NCI-H226 (cell line): ENCODE data around the gene ITGB2.
"Not testable (repeated sequence)": the region's sequence is repeated elsewhere in the genome, so short reads cannot be mapped to it uniquely, and the experiment has no call there.

Experiments
- DNase-seq: peaks from one replicate; pipeline ENCODE4 v3.0.0-alpha.2; 2015

The ITGB2 gene

GRCh38 chr21:44879238-44879637 lies 41.5 kb downstream of the ITGB2 start:
- not testable (repeated sequence) for DNase-seq

GRCh38 chr21:44878053-44878982 lies 42.4 kb downstream of the ITGB2 start:
- no peak for DNase-seq

DNA sequence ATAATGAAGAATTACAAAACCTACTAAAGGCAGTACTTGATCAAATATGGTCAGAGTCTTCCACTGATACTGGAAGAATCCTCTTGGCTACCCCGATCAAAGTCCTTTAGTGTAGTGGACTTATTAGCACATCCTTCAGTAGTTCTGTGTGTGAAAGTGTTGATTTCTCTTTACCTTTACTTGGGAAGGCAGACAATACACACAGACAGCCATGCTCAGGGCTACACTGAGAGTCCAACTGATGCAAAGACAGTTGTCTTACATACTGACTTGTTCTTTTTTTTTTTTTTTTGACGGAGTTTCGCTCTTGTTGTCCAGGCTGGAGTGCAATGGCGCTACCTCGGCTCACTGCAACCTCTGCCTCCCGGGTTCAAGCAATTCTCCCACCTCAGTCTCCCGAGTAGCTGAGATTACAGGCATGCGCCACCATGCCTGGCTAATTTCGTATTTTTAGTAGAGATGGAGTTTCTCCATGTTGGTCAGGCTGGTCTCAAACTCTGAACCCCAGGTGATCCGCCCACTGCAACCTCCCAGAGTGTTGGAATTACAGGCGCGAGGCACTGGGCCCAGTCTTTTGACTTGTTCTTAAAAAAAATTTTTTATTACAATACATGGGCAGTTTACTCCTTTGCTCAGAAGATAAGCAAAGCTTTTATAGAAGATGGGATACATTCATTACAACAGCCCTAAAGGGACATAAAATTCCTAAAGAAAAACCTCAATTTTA lies 43.7 kb downstream of the ITGB2 start:
- DNase-seq: no peak

DNA sequence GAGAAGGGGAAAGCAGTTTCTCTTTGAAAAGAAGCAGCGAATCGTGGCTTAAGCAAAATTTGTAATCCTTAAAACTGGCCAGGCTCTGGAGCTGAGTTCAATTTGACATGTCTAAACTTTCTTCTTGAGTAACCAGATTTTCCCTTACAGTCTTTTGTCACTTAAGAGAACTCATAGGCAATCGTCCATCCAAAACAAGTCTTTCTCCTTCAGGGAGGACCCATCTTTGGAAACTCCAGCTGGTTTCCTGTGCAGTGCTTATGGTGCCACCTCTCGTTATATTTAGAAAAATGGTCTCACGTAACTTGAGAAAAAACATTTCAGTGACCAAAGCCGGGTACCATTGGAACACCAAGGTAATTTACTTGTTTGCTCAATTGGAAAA lies 45.4 kb downstream of the ITGB2 start:
- DNase-seq: peak; percentile 39

DNA sequence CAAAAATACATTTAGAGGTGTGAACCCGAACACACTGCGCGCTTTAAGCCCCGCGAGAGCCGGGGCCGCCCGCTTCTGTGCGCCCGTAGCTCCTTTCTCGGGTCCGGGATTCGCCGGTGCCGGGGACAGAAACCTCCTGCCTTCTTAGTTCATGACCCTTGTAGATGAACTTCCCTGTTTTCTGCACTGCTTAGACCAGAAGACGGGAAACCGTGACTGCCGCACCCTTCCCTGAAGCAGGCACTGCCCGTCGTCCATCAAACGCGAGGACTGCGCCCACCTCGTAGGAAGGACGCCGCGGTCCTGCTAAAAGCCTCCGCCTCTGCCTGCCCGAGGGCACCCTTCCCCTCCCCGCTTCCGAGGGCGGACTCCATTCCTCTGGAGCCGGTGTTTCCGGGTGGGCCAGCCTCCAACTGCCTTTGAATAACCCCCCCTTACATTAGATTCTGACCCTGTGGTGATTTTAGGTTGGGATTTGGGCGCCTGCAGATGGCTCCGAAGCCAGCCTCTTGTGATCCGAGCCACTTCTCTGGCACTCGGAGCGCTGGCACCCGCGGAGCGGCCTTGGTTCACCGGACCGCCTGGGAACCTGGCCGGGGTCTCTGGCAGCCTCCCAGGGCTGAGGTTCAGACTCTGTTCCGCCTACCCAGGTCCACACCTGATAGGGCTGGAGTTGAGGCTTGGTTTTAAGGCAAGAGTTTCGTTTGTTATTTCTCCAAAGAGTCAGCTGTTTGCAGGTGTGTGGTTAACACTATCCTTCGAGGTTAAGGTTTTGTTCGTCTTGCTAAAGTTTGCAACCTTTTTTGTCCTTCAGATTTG lies 46.0 kb downstream of the ITGB2 start:
- peak; percentile 76 for DNase-seq

- no peak for DNase-seq
Observed at GRCh38 chr21:44874240-44874496, 46.5 kb downstream of the ITGB2 start.

DNA sequence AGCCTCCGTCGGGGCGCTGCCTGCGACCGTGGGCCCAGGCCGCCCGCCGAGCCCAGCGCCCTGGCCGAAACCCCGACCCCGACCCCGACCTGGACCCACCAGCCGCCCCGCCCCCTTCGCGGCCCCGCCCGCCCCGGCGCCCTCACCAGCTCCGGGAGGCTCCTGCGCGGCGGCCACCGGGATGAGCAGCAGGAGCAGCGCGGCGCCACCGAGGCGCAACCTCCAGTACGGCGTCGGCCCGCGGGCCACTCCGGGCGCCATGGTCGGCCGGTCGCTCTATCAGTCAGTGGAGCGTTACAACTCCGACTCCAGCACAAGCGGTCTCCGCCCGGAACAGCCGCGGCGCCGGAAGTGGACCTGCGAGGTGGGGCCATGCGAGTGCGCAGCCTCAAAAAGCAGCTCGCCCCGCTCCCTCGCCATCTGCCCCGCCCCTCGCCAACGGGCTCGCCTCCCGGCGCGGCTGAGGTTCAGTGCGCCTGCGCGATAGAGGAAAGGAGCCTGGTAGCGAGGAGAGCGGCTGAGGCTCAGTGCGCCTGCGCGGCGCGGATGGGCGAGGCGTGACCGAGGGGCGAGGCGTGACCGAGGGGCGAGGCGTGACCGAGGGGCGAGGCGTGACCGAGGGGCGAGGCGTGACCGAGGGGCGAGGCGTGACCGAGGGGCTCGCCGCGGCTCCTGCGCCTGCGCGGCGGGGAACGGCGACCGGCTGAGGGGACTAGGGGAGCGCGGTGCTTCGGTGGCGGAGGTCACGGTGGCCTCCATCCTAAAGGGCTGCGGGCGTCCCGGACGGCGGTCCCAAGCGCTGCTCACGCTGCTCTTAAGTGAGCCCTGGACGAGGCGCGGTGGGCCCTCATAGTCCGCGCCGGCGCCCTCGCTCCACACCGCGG lies 47.1 kb downstream of the ITGB2 start, which contains the start of gene PTTG1IP:
PTTG1IP (minus strand) TSS at position 335 of the 884 bp plus-strand sequence; CDS start at position 261, 74 bp downstream.
- peak; percentile 90 for DNase-seq

GRCh38 chr21:44872649-44873355 lies 47.9 kb downstream of the ITGB2 start:
- DNase-seq: no peak

DNA sequence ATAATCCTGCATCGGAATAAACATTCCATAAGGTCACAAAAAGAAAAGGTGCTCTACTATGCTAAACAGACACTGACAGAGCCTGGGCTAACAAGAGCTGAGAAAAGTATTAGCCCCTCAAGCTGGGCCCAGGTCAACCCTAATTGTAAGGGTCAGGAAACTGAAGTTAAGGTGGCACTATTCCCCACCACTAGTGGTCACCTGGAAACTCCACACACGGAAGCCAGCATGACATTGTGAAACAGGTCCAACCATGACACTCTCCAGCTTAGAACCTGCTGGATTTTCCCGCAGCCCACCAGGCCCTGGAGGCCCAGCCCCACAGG lies 48.4 kb downstream of the ITGB2 start:
- DNase-seq: peak; percentile 5

GRCh38 chr21:44871576-44872269 lies 49.0 kb downstream of the ITGB2 start:
- DNase-seq: peak; percentile 87

- no peak for DNase-seq
Observed at GRCh38 chr21:44870748-44871495, 49.8 kb downstream of the ITGB2 start.

DNA sequence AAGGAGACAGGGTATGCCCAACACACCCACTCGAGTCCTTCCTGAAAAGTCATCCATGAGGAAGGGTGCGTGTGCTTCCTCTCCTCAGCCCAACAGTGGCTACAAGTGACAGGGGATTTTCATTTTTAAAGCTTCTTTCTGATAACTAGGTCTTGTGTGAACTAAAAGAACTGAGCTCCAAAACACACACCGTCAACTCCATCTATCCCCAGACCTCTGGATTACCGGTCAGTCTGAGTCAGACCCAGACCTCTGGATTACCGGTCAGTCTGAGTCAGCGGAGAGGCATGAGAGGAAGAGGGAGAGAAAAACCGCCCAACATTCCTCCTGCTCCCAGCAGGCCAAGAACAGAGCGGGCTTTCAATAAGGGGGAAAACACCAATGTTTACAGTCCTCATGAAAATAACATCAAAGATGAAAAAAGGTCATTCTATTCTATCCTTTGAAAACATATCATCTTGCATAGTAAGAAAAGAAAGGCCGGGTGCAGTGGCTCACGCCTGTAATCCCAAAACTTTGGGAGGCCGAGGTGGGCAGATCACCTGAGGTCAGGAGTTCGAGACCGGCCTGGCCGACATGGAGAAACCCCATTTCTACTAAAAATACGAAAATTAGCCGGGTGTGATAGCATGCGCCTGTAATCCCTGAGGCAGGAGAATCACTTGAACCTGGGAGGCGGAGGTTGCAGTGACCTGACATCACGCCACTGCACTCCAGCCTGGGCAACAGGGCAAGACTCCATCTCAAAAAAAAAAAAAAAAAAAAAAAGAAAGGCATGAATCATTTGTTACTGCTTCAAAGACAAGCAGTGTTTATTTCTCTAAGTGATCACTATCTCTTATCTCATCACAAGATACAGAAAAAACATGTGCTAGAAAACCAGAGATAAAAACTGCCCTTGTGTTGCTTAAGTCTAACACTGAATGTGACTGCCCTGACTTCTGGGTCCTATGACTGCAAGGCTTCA lies 50.6 kb downstream of the ITGB2 start:
- DNase-seq: peak; percentile 99

DNA sequence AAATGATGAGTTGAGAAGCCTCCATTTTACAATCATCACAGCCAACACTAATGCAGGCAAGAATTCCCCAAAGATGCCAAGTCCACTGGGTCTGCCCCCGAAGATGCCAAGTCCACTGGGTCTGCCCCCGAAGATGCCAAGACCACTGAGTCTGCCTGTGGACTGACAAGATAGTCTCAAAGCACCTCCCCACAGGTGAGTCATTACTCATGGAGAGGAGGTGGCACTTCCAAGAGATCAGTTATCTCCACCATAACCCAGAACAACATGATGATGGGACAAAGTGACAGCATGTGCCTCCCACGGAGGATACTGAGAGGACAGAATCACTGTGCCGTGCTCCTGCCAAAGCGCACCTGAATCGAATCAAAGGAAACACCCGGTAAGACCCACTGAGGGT lies 52.0 kb downstream of the ITGB2 start:
- no peak for DNase-seq

DNA sequence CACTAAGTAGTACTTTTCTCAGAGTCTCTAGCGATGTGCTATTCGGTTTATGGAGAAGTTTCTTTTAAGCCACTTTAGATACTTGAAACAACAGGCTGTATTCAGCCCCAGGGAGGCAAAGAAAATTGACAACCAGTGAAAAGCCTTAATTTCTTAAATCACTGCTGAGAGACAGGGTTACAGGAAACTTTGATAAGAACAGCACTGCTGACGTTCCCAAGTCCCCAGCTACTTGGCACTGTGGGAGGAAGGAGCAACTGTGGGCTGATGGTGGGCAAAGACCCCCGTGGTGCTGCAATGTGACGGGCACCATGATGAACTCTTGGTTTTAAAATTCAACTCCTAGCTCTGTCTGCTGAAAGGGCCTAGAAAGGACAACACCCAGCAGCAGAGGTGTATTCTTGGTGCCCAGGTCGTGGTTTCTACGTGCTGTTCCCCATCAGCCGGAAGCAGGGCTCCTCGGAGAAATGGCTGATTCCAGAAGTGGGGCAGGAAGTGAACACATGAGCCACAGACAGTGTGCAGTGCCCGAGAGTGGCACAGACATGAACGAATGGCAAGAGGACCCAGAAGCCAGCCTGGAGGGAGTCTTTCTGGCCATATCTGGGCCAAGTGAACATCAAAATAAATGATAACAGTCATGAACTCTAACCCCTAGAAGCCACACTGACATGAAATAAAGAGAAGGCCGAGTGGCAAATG lies 52.5 kb downstream of the ITGB2 start:
- DNase-seq: no peak

DNA sequence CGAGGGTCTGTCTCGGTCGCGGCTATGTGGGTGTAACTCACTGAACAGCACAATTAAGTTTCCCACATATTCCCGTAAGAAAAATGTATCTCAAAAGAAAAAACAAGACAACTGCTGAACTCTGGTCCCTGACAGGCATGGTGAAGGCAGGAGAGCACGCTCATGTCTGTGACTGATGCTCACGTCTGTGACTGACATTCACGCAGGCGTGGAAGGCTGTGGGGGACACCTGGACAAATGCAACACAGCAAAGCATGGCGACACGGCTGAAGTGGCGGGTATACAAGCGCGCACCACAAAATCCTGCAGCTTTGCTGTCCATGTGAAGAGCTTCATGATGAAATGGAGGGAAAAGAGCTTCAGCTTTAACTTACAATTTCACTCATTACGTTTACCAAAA lies 53.2 kb downstream of the ITGB2 start:
- no peak for DNase-seq

DNA sequence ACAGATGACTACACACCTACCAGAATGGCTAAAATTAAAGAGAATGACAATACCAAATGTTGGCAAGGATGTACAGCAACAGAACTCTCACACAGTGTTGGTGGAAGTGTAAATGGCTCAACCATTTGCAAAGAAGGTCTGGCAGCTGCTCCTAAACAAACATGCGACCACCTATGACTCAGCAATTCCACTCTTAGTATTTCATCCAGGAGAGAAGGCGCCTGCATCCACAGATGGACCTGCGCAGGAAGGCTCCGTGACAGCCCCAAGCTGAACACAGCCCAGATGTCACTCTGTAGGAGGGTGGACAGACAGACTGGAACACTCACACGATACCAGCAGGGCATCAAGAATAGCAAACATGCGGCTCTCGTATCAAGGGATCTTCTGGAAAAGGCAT lies 53.9 kb downstream of the ITGB2 start:
- DNase-seq: peak; percentile 1

GRCh38 chr21:44865561-44866280 lies 55.0 kb downstream of the ITGB2 start:
- peak; percentile 1 for DNase-seq
